Ovary (tissue), 9 donors: ENCODE data around the gene SEZ6. TPM values are rescaled to one million over a fixed set of nuclear protein-coding genes. Genes with fewer than 3 reads are reported as not detected.

Experiments used
- DNase-seq, 5 donors: peaks; one replicate each; pipeline ENCODE4 v3.0.0-alpha.2; 2019 to 2020
- H3K27ac ChIP-seq, 2 donors: fragments of 200-600 bp; one replicate each; pipeline versions ENCODE4 v1.5.1 to v1.8.0; 2019 to 2022
- H3K27me3 ChIP-seq: fragments of 200-600 bp; one replicate; pipeline ENCODE4 v1.8.0; 2022
- H3K36me3 ChIP-seq: fragments of 200-600 bp; sonication (generic); one replicate; pipeline ENCODE4 v1.5.1; 2019
- H3K4me1 ChIP-seq: one replicate; pipeline ENCODE4 v1.8.1; 2013; ENCODE audit warnings: mild to moderate bottlenecking, moderate library complexity; ENCODE audit not compliant: insufficient read depth
- H3K4me3 ChIP-seq: fragments of 200-600 bp; sonication (generic); one replicate; pipeline ENCODE4 v1.5.1; 2017
- H3K9me3 ChIP-seq, 2 donors: fragments of 200-600 bp in 1 of 2; sonication (generic) in 1 of 2; one replicate each; pipeline versions ENCODE4 v1.5.1 to v1.8.1; 2013 to 2019; ENCODE audit warnings: mild to moderate bottlenecking in 1 of 2, moderate library complexity in 1 of 2
- CTCF ChIP-seq, 3 donors: fragments of 450-650 bp in 2 of 3; fragments of 200-600 bp in 1 of 3; IDR thresholded peaks; one replicate each; pipeline versions ENCODE4 v1.5.1 to v1.8.0; 2016 to 2022; ENCODE audit warnings: antibody characterized with exemption in 3 of 3, mild to moderate bottlenecking in 1 of 3
- EP300 ChIP-seq: sonication (generic); formaldehyde crosslinking; IDR thresholded peaks from one replicate; pipeline ENCODE4 v1.6.1; 2017; ENCODE audit warnings: antibody characterized with exemption
- POLR2A ChIP-seq: fragments of 450-650 bp; IDR thresholded peaks from one replicate; pipeline ENCODE4 v1.6.1; 2017; ENCODE audit warnings: antibody characterized with exemption, mild to moderate bottlenecking, moderate library complexity
- WGBS, 3 donors: extraction: QIAGEN DNeasy Blood & Tissue Kit in 1 of 3; methylation state at CpG; one replicate each; pipeline versions ENCODE4 v1.1.5 to v1.1.7; 2013 to 2017; 5-methylcytosine and 5-hydroxymethylcytosine counted together
- intact Hi-C, 4 donors: fragments of 100-400 bp; cut with DNase I; formaldehyde crosslinking; loops; one replicate each; pipeline versions ENCODE4 v1.11.0 to v1.15.1; 2022 to 2023
- polyA plus RNA-seq, 2 donors: library from polyadenylated mRNA; stranded (reverse); fragments of 200-250 nt in 1 of 2; fragments of 350-450 nt in 1 of 2; fragmentation: Illumina TruSeq in 1 of 2; extraction: RNeasy Lipid Tissue Mini Kit (QIAGEN cat#74804) in 1 of 2; gene quantifications; one replicate each; pipeline ENCODE4 v1.2.3, GENCODE V29; 2013 to 2014
- total RNA-seq, 7 donors: library from RNA; depleted of rRNA in 2 of 7; stranded (reverse); fragments of >200 nt in 2 of 7; fragmentation: NEBNext Ultra II Directional in 3 of 7; extraction: Animal tissue kit (Norgen Biotek cat#: 25700) in 3 of 7; gene quantifications; one replicate each; pipeline versions ENCODE4 v1.1.0 to v1.2.4, GENCODE V29; 2016 to 2023
- donor health status: DM: no; HTN: no; CAD: no; lungs with moderate emphysema.
- donor health status: DM: no; HTN: no; CAD: no.
- donor health status: Bipolar disorder and iron deficiency.
- donor health status: DM: yes; HTN: yes; CAD: no.
- donor health status: DM: no; HTN: no; CAD: no.
- donor health status: DM: yes; HTN: yes; CAD: no.

The SEZ6 gene
- total and polyA plus RNA-seq, 9 donors, result not detected

- no peak overlapping the region for H3K4me3 ChIP-seq
- 10 to 16% (median 11%) methylated on average over 15 of the region's 15 CpGs for WGBS, 3 donors
- peaks cover 3% of the 10 kb centered on the region for H3K4me1 ChIP-seq
- no peaks in the 10 kb centered on the region for H3K36me3 ChIP-seq
- H3K27ac ChIP-seq, result no peak overlapping the region
- H3K9me3 ChIP-seq, result no peaks in the 10 kb centered on the region
- intact Hi-C loops, result loop anchor here in 1 of 4 donors (2.0 kb wide), 1 partner anchor 19 kb away; no protein-coding TSS in a partner anchor
- TF ChIP-seq CTCF (IDR thresholded peaks at IDR 0.05), result no peak
- TF ChIP-seq POLR2A, result no peak
- no peak for TF ChIP-seq EP300
- no peaks in the 10 kb centered on the region for H3K27me3 ChIP-seq
- DNase-seq, result no peak
These were observed 32.4 kb upstream of the SEZ6 start for GRCh38 chr17:29038085-29038795.

- no peak for DNase-seq
- Histone ChIP-seq H3K36me3 (no peaks in the 10 kb centered on the region), H3K27ac (no peak overlapping the region), H3K4me1 (peaks cover 2% of the 10 kb centered on the region), H3K9me3 (no peaks in the 10 kb centered on the region), H3K4me3 (no peak overlapping the region), H3K27me3 (no peaks in the 10 kb centered on the region)
- TF ChIP-seq EP300 (no peak), POLR2A (no peak)
- intact Hi-C loops, result loop anchor here in 1 of 4 donors (2.0 kb wide), 1 partner anchor 19 kb away; no protein-coding TSS in a partner anchor
- 66 to 67% (median 67%) methylated on average over 10 of the region's 10 CpGs for WGBS, 3 donors
These were observed 31.9 kb upstream of the SEZ6 start for GRCh38 chr17:29037739-29038084.

GRCh38 chr17:29036584-29036983 is 30.8 kb upstream of the SEZ6 start:
- no peaks in the 10 kb centered on the region for H3K9me3 ChIP-seq
- no peak for DNase-seq
- WGBS, 3 donors, result 72 to 79% (median 77%) methylated on average over 5 of the region's 5 CpGs
- intact Hi-C loops, result no loop called here
- peaks cover 2% of the 10 kb centered on the region for H3K4me1 ChIP-seq
- no peaks in the 10 kb centered on the region for H3K36me3 ChIP-seq
- TF ChIP-seq CTCF (IDR thresholded peaks at IDR 0.05) (no peak), EP300 (no peak), POLR2A (no peak)
- no peak overlapping the region for H3K4me3 ChIP-seq
- no peaks in the 10 kb centered on the region for H3K27me3 ChIP-seq
- H3K27ac ChIP-seq, result no peak overlapping the region

GRCh38 chr17:29034510-29034909 is 28.7 kb upstream of the SEZ6 start:
- WGBS, 3 donors, result 63 to 73% (median 68%) methylated on average over 1 of the region's 1 CpG
- intact Hi-C loops, result no loop called here
- H3K36me3 ChIP-seq, result no peaks in the 10 kb centered on the region
- no peak for DNase-seq
- no peaks in the 10 kb centered on the region for H3K9me3 ChIP-seq
- no peaks in the 10 kb centered on the region for H3K4me1 ChIP-seq
- no peaks in the 10 kb centered on the region for H3K27me3 ChIP-seq
- no peak overlapping the region for H3K27ac ChIP-seq
- TF ChIP-seq EP300 (no peak), CTCF (IDR thresholded peaks at IDR 0.05) (no peak), POLR2A (no peak)
- H3K4me3 ChIP-seq, result no peak overlapping the region

GRCh38 chr17:29032857-29033197 is 27.0 kb upstream of the SEZ6 start:
- Histone ChIP-seq H3K36me3 (no peaks in the 10 kb centered on the region), H3K4me3 (no peak overlapping the region), H3K4me1 (no peaks in the 10 kb centered on the region), H3K27me3 (no peaks in the 10 kb centered on the region), H3K27ac (no peak overlapping the region), H3K9me3 (no peaks in the 10 kb centered on the region)
- intact Hi-C loops, result no loop called here
- no peak for DNase-seq
- no peak for TF ChIP-seq CTCF (IDR thresholded peaks at IDR 0.05)
- TF ChIP-seq POLR2A, result no peak
- no peak for TF ChIP-seq EP300
- 7 to 15% (median 10%) methylated on average over 5 to 6 of the region's 6 CpGs for WGBS, 3 donors
